Activated CD4-positive, CD25-positive, alpha-beta regulatory T cell treated with anti-CD3 and anti-CD28 coated beads, Interleukin-2, amount 50 U/mL, for 72 hours (primary cell): ENCODE data around the gene MKRN1.
"Not testable (repeated sequence)": the region's sequence is repeated elsewhere in the genome, so short reads cannot be mapped to it uniquely, and the experiment has no call there.

ENCODE experiments used
- DNase-seq: peaks from one replicate; pipeline ENCODE4 v3.0.0; 2021

The MKRN1 gene, protein sequence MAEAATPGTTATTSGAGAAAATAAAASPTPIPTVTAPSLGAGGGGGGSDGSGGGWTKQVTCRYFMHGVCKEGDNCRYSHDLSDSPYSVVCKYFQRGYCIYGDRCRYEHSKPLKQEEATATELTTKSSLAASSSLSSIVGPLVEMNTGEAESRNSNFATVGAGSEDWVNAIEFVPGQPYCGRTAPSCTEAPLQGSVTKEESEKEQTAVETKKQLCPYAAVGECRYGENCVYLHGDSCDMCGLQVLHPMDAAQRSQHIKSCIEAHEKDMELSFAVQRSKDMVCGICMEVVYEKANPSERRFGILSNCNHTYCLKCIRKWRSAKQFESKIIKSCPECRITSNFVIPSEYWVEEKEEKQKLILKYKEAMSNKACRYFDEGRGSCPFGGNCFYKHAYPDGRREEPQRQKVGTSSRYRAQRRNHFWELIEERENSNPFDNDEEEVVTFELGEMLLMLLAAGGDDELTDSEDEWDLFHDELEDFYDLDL

DNA sequence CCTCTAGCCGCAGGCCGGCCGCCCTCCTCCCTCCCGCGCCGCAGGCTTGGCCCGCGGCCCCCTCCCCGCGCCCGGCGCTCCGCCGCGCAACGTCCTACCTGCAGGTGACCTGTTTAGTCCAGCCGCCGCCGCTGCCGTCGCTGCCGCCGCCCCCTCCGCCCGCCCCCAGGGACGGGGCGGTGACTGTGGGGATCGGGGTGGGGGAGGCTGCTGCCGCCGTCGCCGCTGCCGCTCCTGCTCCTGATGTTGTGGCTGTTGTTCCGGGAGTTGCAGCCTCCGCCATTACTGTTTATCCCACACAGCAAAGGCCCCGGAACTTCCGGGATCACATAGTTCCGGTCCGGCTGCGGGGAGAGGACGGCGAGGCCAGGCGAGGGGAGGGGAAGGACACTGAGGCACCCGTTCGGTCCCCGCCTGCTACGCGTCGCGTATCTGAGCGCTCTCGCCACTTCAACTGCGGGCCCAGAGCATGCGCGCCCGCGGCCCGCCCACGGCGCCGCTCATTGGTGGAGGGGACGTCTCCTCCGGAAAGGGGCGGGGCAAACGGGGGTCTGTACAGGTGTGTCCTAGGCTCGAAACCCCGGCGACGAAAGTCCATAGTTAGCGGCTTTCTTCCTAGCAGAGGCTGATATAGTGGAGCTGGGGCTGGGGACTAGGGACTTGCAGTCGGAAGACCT lies at the start of gene MKRN1:
Gene MKRN1, minus strand, starts transcription at position 444 of the 677 bp plus-strand sequence. Its CDS starts 161 bp downstream, at position 283.
- DNase-seq = peak; percentile 93

DNA sequence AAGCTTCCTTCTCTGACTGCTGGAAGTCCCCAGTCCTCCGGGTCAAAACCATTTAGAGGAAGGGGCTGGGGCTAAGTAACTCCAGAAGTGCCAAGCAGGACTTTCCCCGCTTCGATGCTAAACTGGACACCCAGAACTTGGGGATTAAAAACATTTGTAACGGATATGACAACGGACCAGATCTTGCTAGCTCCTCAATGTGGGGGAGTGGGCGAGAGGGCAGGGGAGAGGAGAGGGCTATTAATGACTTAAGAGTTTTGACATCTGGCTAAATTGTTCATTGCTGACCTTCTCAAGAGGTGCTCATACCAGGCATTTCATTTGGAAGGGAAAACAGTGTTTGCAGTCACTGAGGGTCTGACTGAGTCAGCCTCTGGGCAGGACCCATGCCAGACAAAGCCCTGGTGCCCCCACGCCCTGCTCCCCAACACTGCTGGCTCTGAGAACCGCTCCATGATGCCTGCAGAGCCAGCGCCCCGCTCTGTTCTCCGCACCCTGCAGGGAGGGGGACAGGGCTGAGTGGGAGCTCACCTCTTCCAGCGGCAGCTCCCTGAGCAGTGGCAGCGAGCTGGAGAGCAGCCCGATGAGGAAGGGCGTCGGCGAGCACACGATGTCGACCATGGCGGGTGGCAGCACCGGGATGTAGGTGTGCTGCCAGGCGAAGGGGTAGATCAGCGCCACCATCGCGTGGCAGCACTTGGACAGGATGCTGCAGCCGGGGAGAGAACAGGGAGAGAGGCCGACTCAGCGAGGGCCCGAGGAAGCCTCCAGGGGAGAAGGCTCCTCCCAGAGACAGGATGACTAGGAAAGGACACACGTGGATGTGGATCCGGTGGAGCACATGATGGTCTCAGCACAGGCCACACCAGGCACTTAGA lies 47.7 kb upstream of the MKRN1 start:
- DNase-seq = no peak

DNA sequence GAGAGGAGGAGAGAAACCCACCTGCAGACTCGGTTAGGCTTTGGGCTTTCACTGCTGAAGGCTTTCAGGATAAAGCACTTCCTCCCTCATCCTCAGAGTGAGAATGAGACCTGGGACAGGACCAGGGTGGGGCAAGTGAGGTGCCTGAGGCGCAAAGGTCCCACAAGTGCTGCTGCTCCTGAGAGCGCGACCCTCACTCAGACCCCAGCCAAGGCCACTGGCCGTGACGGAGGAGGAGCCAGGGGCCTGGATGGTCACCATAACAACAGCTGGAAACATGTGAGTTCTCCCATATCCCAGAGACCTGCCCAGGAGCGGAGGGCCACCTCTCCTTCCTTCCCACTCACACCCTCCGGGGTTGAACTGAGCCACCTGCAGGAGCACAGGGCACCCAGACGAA lies 46.9 kb upstream of the MKRN1 start:
- DNase-seq = no peak

DNA sequence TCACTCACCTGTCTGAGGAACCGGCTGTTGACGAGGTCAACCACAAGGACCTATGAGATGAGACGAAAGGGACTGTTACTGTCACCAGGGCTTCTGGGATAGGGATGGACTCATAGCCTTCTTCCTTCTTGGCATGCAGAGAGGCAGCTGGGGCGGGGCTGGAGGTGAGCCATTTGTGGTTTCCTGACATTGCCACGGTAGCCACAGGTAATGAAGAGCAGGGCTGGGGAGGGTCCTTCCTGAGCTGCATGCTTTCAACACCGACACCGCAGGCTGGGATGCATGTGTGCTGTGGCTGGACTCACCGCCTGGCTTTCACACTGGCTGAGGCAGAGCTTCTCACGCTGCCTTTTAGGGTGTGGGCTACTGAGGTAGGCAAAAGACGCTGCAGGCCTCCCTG lies 46.4 kb upstream of the MKRN1 start:
- peak; percentile 33 for DNase-seq

DNA sequence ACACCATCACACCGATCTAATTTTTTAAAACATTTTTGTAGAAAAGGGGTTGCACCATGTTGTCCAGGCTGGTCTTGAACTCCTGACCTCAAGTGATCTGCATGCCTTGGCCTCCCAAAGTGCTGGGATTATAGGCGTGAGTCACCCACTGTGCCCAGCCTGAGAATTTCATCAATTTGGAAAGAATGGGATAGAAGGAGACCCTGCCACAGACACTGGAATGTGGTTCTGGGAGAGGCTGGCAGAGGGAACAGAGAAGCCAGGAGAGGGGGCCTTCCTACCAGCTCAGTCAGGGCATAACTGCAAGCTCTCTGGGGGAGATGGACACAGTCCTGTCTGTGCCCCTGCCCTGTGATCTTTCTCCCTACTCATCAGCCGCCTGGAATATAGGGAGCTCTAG lies 42.1 kb upstream of the MKRN1 start:
- DNase-seq = no peak

DNA sequence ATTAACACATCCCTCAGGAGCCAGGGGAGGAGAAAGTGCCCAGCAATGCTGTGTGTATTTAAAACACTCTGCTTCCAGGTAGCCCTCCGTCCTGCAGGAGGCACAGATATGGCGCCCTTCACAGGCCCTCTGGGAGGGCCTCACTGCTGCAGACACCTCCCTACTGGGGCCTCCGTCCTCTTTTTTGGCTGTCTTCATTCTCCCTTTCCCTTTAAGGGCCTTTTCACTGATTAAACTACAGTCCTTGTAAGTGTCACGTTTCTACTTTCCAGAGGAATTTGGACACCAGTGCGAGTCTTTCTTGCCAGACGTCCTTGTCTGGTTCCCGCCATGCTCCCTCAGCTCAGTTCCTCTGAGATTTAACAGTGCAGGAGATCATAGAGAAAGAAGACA lies 39.7 kb upstream of the MKRN1 start:
- DNase-seq = no peak

DNA sequence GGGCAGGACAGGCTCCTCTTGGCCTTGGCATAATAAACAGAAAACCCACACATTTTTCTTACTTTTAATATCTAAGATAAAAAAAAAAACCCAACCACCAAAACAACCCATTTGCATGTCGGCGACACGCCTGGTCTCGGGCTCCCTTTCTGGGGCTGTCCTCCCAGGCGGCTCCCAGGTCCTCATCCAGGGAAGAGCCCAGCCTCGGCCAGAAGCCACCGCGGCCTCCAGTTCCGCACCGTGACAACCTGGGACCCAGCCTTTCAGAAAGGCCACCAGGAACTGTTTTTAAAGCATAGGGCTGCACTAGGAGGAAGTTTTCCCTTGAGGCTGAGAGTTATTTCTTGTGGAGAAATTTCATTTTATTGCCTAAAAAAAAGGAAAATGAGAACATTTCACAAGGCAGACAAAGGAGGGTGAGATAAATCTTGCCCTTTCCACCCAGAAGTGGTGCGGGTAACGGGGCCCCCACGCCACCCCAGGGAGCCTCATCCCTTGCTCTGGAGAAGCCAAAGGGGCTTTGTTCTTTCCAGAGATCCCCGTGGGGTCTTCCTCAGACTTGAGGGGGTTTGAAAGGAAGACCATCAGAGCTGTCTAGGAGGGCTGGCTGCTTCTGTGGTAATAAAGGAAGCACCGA lies 39.2 kb upstream of the MKRN1 start:
- DNase-seq = no peak

DNA sequence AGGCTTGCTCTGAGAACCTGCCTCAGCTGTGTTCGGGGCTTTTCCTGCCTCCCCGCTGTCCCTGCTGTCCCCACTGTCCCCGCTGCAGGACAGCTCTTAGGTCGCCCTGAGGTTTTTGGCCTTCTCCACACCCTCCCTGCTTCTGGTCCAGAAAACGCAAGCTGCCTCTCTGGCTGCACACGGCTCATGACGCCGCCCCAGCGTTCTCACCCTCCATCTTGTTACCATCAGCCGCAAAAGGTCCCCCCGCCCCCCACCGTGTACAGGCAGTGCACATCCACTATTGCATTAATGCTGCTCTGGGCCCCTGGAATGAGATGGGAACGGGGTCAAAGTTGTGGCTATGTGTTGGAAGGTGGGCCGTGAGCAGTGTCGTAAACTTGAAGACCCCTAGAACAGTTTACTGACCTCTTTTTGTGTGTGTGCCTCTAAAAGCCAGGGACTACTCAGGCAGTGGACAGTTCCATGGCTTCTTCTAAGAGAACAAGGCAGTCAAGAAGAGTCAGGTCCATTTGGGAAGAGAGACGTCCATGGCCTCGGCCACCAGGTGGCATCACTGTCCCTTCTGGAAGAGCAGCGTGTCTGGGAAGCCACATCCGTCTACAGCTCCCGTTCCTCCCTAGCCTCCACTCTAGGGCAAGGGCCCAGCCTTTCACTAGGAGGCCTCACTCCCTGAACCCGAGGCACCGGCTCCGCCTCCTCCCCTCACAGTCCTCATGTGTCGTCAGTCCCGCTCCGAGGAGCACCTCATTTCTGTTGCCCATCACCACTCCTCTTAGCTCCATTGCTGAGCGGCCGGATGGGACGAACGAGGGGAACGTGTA lies 38.5 kb upstream of the MKRN1 start:
- peak; percentile 73 for DNase-seq

DNA sequence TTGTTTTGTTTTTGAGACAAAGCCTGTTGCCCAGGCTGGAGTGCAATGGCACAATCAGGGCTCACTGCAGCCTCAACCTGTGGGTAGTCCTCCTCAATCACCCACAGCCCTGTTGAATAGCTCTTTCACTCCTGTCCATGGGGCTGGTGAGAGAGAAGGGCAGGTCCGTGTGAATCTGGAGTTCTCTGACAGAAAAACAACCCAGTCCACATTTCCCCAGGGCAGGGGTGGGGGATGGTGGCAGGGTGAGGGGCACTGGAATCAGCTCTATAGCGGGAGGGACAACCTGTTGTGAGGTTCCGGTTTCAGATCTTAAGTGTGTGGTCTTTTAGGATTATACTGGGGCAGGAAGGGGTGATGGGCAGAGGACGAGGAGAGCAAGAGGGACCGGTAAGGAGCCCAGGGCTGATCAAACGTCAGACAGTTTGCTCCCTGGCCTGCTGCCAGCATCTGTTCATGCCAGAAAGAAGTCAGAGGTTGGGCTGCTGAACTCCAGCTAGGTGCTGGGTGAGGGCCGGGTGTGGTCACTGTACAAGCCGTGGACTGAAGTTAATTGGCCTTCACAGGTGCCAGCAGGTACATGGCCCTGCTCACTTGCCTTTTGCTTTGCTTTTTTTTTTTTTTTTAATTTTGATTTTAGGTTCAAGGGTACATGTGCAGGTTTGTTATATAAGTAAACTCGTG lies 33.2 kb upstream of the MKRN1 start:
- DNase-seq = no peak

DNA sequence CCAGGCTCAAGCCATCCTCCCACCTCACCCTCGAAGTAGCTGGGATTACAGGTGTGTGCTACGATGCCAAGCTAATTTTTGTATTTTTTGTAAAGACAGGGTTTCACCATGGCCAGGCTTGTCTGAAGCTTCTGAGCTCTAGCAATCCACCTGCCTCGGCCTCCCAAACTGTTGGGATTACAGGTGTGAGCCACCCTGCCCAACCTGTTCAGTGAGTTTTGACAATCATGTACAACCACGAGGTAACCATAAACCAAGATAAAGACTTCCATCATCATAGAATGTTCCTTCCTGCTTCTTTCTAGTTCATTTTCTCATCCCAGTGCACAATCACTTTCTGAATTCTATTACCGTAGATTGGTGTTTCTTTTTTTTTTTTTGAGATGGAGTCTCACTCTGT lies 30.5 kb upstream of the MKRN1 start:
- no peak for DNase-seq

DNA sequence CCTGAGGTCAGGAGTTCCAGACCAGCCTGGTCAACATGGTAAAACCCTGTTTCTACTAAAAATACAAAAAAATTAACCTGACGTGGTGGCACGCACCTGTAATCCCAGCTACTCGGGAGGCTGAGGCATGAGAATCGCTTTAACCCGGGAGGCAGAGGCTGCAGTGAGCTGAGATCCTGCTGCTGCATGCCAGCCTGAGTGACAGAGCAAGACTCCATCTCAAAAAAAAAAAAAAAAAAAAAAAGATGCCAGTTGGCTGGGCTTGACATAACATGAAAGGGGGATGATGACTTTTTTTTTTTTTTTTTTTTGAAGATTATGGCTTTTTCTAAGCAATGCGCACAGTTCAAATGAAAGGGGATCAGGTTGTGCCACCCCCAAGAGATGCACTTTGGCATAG lies 28.3 kb upstream of the MKRN1 start:
- not testable (repeated sequence) for DNase-seq

DNA sequence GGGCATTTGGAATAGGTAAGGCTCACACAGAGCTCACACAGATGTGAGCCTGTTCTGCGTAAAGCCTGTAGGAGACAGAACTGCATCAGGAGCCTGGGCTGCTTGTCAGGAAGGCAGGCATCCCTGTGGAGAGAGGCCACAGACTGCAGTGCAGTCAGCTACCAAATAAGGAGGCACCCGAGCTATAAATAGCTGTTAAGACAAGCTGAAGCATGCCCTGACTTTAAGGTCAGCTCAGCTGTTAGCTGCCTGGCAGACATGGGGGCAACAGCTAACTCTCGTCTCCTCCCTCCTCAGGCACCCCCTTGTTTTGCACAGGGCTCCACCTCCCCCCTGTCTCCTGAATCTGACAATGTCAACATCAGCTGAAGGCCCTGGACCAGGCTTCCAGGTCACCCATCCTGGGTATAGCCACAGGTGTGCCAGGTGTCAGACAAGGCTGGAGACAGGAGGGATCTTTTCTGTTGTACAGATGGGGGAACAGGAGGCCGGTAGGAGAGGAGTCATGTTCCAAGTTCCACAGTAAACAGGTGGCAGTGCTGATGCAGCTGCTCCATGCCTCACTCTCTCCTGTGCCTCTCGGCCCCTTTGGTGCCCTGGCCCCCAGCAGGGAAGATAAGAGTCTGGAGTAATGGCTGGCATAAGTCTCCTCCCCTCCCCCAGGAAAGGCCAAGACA lies 27.6 kb upstream of the MKRN1 start:
- no peak for DNase-seq

DNA sequence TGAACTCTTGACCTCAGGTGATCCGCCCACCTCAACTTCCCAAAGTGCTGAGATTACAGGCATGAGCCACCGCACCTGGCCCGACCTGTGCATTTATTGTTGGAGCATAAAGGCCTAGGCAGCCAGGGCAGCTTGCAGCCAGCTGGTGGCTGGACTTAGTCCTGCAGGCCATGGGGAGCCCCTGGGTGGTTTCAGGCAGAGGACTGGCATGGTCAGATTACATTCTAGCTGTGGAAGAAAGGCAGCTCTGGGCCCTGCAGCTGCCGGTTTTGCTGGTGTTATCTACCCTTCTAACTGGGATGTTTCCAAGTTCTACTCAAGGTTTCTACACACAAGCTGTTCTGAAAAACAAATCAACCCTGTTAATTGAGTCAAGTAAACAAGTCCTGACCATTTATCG lies 22.7 kb upstream of the MKRN1 start:
- no peak for DNase-seq

DNA sequence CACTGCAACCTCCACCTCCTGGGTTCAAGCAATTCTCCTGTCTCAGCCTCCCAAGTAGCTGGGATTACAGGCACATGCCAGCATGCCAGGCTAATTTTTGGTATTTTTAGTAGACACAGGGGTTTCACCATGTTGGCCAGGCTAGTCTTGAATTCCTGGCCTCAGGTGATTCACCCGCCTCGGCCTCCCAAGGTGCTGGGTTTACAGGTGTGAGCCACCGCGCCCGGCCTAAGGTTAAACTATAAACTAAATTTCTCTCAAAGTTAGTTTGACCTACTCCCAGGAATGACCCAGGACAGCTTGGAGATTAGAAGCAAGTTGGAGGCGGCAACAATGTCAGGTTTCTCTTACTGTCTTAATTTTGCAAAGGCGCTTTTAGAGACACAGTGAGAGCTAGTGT lies 18.5 kb upstream of the MKRN1 start:
- not testable (repeated sequence) for DNase-seq

DNA sequence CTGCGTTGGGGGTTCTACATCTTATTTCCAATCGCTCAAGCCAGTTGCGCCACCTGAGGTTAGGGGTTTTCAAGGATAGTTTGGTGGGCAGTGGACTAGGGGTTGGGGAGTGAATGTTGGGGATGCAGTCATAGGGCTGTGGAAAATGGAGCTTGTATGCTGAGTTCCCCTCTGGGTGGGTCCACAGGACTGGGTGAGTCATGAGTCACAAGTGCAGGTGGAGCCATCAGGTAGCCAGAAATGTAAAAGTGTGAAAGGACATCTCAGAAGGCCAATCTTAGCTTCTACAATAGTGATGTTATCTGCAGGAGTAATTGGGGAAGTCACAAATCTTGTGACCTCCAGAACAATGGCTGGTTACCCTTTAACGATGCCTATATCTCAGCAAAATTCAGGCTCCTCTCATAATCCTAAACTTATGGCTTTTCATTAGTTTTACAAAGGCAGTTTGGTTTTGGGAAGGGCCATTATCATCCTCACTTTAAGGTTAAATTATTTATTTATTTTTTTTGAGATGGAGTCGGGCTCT lies 18.0 kb upstream of the MKRN1 start:
- DNase-seq = no peak

DNA sequence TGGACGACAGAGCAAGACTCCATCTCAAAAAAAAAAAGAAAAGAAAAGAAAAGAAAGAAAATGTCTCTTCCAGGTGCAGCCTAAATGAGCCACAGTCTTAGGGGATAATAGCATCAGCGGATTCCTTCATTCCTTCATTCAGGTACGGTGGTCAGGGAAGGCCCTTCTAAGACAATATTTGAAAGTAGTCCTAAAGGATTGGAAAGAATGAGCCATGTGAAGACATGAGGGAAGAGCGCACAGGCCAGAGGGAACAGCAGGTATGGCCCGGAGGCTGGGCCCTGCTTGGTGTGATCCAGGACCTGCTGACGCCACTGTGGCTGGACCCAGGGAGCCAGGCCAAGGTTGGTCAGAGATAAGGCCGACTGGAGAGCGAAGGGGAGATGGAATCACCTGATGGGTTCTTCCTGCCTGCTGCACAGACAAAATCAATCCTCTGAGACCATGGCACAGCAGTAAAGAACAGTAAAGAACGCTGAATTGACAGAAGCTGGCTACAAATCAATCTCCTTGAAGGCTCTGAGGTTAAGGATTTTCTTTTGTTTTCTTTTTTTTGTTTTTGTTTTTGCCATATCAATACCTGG lies 16.3 kb upstream of the MKRN1 start:
- no peak for DNase-seq

DNA sequence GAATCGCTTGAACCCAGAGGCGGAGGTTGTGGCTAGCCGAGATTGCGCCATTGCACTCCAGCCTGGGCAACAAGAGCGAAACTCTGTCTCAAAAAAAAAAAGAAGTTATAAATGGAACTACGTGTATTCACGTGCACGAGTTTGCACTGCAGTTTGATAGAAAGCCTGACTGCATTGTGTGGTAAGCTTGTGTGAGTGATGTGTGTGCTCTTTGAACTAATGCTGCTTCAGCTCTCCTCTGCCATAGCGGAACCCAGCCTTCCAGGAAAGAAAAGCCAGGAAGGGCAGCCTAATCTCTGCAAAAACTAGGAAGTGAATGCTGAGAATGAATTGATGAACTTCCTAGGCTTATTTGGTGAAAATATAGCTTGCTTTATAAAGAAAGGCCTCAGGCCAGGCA lies 15.6 kb upstream of the MKRN1 start:
- DNase-seq = no peak

DNA sequence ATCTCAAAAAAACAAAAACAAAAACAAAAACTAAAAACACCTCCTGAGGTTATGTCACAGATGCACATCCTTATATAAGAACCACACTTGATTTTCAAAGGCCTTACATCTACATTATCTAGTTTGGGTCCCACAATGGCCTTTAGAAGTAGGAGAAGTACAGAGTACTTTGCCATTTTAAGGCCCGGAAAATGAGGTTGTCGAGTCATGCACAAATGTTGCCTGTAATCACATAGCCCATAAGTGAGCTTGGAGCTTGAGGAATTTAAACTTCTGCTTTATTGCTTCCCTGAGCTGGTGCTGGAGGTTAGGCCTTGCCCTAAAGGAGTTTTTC lies 9.7 kb upstream of the MKRN1 start:
- DNase-seq = no peak

DNA sequence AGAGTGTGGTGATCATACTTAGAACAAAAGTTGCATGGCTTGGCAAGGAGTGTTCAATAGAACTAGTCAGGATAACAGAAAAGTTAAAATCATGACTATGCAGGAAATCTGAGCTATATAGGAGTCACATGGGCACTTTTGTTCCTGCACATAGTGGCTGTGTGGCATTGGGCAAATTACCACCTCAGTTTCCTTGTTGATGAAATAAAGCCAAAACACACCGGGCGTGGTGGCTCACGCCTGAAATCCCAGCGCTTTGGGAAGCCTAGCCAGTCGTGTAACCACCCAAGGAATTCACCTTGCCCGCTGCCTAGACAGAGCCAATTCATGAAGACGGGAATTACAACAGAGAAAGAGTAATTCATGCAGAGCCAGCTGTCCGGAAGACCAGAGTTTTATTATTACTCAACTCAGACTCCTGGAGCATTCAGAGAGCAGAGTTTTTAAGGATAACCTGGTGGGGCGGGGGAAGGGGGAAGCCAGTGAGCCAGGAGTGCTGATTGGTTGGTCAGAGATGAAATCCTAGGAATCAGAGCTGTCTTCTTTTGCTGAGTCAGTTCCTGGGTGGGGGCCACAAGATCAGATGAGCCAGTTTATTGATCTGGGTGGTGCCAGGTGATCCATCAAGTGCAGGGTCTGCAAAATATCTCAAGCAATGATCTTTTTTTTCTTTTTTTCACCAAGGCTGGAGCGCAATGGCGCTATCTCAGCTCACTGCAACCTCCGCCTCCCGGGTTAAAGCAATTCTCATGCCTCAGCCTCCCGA lies 6.4 kb upstream of the MKRN1 start:
- DNase-seq = no peak
